HepG2 (cell line): Measurements from ENCODE around the gene SBK1. TPM values are rescaled to one million over a fixed set of nuclear protein-coding genes. Genes with fewer than 3 reads are reported as not detected.

Source experiments
- ARHGAP35 ChIP-seq: sonication (generic); formaldehyde crosslinking; IDR thresholded peaks from 2 replicates; pipeline ENCODE4 v1.9.0; 2022; ENCODE audit warnings: mild to moderate bottlenecking, inconsistent platforms, moderate library complexity, missing genetic modification reagents, borderline replicate concordance
- FOXM1 ChIP-seq: sonication (generic); formaldehyde crosslinking; IDR thresholded peaks from 2 replicates; pipeline ENCODE4 v1.5.0; 2020; ENCODE audit warnings: missing genetic modification reagents
- HES4 ChIP-seq: sonication (generic); formaldehyde crosslinking; IDR thresholded peaks from 2 replicates; pipeline ENCODE4 v1.9.0; 2021; ENCODE audit warnings: mild to moderate bottlenecking, missing genetic modification reagents, borderline replicate concordance
- JUN ChIP-seq: sonication (generic); formaldehyde crosslinking; IDR thresholded peaks from 2 replicates; pipeline ENCODE4 v1.4.0; 2020; ENCODE audit warnings: mild to moderate bottlenecking, missing genetic modification reagents
- KDM1A ChIP-seq: IDR thresholded peaks from 2 replicates; pipeline ENCODE4 v1.6.1; 2016; ENCODE audit warnings: missing compliant biosample characterization
- KDM2A ChIP-seq: sonication (generic); formaldehyde crosslinking; IDR thresholded peaks from 2 replicates; pipeline ENCODE4 v1.4.0; 2020; ENCODE audit warnings: low read depth, missing genetic modification reagents, borderline replicate concordance
- KLF6 ChIP-seq: IDR thresholded peaks from 2 replicates; pipeline ENCODE4 v1.8.0; 2016; ENCODE audit warnings: missing biosample characterization, missing genetic modification reagents
- MED1 ChIP-seq: sonication (generic); formaldehyde crosslinking; IDR thresholded peaks from 2 replicates; pipeline ENCODE4 v1.4.0; 2020; ENCODE audit warnings: missing genetic modification reagents
- NFE2 ChIP-seq: sonication (generic); formaldehyde crosslinking; IDR thresholded peaks from 2 replicates; pipeline ENCODE4 v1.4.0; 2020; ENCODE audit warnings: missing genetic modification reagents
- ZFP90 ChIP-seq: sonication (generic); formaldehyde crosslinking; IDR thresholded peaks from 2 replicates; pipeline ENCODE4 v1.8.0; 2022; ENCODE audit warnings: missing genetic modification reagents, mild to moderate bottlenecking, inconsistent platforms, borderline replicate concordance
- ZKSCAN8 ChIP-seq: IDR thresholded peaks from 2 replicates; pipeline ENCODE4 v1.6.1; 2016; ENCODE audit warnings: borderline replicate concordance, missing genetic modification reagents, missing compliant biosample characterization
- ZNF432 ChIP-seq: sonication (generic); formaldehyde crosslinking; IDR thresholded peaks from 2 replicates; pipeline ENCODE4 v1.5.0; 2020; ENCODE audit warnings: missing genetic modification reagents, mild to moderate bottlenecking, borderline replicate concordance
- ZNF572 ChIP-seq: sonication (generic); formaldehyde crosslinking; IDR thresholded peaks from 2 replicates; pipeline ENCODE4 v1.5.1; 2020; ENCODE audit warnings: mild to moderate bottlenecking, missing genetic modification reagents
- ZNF605 ChIP-seq: sonication (generic); formaldehyde crosslinking; IDR thresholded peaks from 2 replicates; pipeline ENCODE4 v1.8.0; 2022; ENCODE audit warnings: mild to moderate bottlenecking, missing genetic modification reagents
- ZNF75D ChIP-seq: sonication (generic); formaldehyde crosslinking; IDR thresholded peaks from 2 replicates; pipeline ENCODE4 v1.8.1; 2023; ENCODE audit warnings: missing genetic modification reagents, mild to moderate bottlenecking, borderline replicate concordance
- ZSCAN22 ChIP-seq: sonication (generic); formaldehyde crosslinking; IDR thresholded peaks from 2 replicates; pipeline ENCODE4 v1.4.0; 2020; ENCODE audit warnings: mild to moderate bottlenecking, missing genetic modification reagents
- polyA plus RNA-seq, 8 experiments: library from polyadenylated mRNA; depleted of rRNA in 3 of 8; stranded (reverse) in 7 of 8; unstranded in 1 of 8; fragments of >200 nt; fragmentation: Illumina TruSeq in 4 of 8; extraction: Trizol in 4 of 8; gene quantifications; 2 replicates each; pipeline versions ENCODE4 v1.2.1 to v1.2.3, GENCODE V29; 2011 to 2016; ENCODE audit warnings: low read depth in 4 of 8, missing spikeins in 1 of 8, mixed read lengths in 1 of 8; ENCODE audit not compliant: insufficient read depth in 1 of 8
- total RNA-seq, 5 experiments: library from RNA; depleted of rRNA; stranded (reverse); fragments of >200 nt; fragmentation: Illumina TruSeq; extraction: Trizol; gene quantifications; 2 replicates each; pipeline ENCODE4 v1.2.3, GENCODE V29; 2016; ENCODE audit warnings: low read depth in 1 of 5
- TF ChIP-seq, protein P1 (sequence below): conservative IDR thresholded peaks from 2 replicates; pipeline ENCODE4 v1.6.1; 2018; ENCODE audit warnings: missing genetic modification reagents
- TF ChIP-seq, protein P2 (sequence below): sonication (generic); formaldehyde crosslinking; IDR thresholded peaks from 2 replicates; pipeline ENCODE4 v1.4.0; 2020; ENCODE audit warnings: missing genetic modification reagents
- TF ChIP-seq, protein P3 (sequence below): sonication (generic); formaldehyde crosslinking; IDR thresholded peaks from 2 replicates; pipeline ENCODE4 v1.5.0; 2020; ENCODE audit warnings: mild to moderate bottlenecking, missing genetic modification reagents, borderline replicate concordance

Gene SBK1
- total and polyA plus RNA-seq, 2 of the 13 experiments (the other 11 are each of a cell fraction or from before 2014, with no cell fraction given) = 0.15 to 0.17 TPM

DNA sequence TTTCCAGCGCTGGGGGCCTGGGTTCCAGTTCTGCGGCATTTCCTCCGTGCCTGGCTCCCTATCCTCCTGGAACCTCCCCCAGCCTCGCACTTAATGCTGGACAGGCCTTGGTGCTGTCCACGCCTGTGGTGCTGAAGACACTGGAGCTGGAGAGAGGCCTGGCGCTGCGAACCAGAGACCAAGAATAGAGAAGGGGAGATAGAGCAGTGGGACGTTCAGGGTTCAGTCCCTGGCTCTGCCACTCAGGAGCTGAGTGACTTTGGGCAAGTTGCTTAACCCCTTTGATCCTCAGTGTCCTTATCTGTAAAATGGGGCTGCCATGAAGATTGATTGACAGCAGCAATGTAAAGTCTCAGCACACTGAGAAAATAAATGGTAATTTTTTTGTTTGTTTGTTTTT, 11.9 kb downstream of the SBK1 start (continued):
- TF ChIP-seq, protein P1, sequence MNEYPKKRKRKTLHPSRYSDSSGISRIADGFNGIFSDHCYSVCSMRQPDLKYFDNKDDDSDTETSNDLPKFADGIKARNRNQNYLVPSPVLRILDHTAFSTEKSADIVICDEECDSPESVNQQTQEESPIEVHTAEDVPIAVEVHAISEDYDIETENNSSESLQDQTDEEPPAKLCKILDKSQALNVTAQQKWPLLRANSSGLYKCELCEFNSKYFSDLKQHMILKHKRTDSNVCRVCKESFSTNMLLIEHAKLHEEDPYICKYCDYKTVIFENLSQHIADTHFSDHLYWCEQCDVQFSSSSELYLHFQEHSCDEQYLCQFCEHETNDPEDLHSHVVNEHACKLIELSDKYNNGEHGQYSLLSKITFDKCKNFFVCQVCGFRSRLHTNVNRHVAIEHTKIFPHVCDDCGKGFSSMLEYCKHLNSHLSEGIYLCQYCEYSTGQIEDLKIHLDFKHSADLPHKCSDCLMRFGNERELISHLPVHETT (CRISPR knock-in tag) = peak; percentile 87
- TF ChIP-seq HES4 (CRISPR knock-in tag) (peak; percentile 97), JUN (0 out of 2 replicates have a peak, but pooled peaks have one; percentile 34), ZFP90 (peak; percentile 78; the same call in 1 of the 2 replicates), NFE2 (CRISPR knock-in tag) (peak; percentile 66; the same call in 1 of the 2 replicates), KDM1A (CRISPR knock-in tag) (peak; percentile 80; the same call in 1 of the 2 replicates), MED1 (CRISPR knock-in tag) (peak; percentile 80), ARHGAP35 (CRISPR knock-in tag) (peak; percentile 93; the same call in 1 of the 2 replicates), KDM2A (CRISPR knock-in tag) (peak; percentile 94), ZNF605 (CRISPR knock-in tag) (no peak), ZNF75D (0 out of 2 replicates have a peak, but pooled peaks have one; percentile 51), ZSCAN22 (0 out of 2 replicates have a peak, but pooled peaks have one; percentile 53), ZNF432 (no peak), ZNF572 (no peak), KLF6 (CRISPR knock-in tag) (peak; percentile 99), FOXM1 (CRISPR knock-in tag) (peak; percentile 82; the same call in 1 of the 2 replicates), ZKSCAN8 (peak; percentile 83; the same call in 1 of the 2 replicates)
- TF ChIP-seq, protein P2, sequence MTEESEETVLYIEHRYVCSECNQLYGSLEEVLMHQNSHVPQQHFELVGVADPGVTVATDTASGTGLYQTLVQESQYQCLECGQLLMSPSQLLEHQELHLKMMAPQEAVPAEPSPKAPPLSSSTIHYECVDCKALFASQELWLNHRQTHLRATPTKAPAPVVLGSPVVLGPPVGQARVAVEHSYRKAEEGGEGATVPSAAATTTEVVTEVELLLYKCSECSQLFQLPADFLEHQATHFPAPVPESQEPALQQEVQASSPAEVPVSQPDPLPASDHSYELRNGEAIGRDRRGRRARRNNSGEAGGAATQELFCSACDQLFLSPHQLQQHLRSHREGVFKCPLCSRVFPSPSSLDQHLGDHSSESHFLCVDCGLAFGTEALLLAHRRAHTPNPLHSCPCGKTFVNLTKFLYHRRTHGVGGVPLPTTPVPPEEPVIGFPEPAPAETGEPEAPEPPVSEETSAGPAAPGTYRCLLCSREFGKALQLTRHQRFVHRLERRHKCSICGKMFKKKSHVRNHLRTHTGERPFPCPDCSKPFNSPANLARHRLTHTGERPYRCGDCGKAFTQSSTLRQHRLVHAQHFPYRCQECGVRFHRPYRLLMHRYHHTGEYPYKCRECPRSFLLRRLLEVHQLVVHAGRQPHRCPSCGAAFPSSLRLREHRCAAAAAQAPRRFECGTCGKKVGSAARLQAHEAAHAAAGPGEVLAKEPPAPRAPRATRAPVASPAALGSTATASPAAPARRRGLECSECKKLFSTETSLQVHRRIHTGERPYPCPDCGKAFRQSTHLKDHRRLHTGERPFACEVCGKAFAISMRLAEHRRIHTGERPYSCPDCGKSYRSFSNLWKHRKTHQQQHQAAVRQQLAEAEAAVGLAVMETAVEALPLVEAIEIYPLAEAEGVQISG (CRISPR knock-in tag) = peak; percentile 84
- TF ChIP-seq, protein P3, sequence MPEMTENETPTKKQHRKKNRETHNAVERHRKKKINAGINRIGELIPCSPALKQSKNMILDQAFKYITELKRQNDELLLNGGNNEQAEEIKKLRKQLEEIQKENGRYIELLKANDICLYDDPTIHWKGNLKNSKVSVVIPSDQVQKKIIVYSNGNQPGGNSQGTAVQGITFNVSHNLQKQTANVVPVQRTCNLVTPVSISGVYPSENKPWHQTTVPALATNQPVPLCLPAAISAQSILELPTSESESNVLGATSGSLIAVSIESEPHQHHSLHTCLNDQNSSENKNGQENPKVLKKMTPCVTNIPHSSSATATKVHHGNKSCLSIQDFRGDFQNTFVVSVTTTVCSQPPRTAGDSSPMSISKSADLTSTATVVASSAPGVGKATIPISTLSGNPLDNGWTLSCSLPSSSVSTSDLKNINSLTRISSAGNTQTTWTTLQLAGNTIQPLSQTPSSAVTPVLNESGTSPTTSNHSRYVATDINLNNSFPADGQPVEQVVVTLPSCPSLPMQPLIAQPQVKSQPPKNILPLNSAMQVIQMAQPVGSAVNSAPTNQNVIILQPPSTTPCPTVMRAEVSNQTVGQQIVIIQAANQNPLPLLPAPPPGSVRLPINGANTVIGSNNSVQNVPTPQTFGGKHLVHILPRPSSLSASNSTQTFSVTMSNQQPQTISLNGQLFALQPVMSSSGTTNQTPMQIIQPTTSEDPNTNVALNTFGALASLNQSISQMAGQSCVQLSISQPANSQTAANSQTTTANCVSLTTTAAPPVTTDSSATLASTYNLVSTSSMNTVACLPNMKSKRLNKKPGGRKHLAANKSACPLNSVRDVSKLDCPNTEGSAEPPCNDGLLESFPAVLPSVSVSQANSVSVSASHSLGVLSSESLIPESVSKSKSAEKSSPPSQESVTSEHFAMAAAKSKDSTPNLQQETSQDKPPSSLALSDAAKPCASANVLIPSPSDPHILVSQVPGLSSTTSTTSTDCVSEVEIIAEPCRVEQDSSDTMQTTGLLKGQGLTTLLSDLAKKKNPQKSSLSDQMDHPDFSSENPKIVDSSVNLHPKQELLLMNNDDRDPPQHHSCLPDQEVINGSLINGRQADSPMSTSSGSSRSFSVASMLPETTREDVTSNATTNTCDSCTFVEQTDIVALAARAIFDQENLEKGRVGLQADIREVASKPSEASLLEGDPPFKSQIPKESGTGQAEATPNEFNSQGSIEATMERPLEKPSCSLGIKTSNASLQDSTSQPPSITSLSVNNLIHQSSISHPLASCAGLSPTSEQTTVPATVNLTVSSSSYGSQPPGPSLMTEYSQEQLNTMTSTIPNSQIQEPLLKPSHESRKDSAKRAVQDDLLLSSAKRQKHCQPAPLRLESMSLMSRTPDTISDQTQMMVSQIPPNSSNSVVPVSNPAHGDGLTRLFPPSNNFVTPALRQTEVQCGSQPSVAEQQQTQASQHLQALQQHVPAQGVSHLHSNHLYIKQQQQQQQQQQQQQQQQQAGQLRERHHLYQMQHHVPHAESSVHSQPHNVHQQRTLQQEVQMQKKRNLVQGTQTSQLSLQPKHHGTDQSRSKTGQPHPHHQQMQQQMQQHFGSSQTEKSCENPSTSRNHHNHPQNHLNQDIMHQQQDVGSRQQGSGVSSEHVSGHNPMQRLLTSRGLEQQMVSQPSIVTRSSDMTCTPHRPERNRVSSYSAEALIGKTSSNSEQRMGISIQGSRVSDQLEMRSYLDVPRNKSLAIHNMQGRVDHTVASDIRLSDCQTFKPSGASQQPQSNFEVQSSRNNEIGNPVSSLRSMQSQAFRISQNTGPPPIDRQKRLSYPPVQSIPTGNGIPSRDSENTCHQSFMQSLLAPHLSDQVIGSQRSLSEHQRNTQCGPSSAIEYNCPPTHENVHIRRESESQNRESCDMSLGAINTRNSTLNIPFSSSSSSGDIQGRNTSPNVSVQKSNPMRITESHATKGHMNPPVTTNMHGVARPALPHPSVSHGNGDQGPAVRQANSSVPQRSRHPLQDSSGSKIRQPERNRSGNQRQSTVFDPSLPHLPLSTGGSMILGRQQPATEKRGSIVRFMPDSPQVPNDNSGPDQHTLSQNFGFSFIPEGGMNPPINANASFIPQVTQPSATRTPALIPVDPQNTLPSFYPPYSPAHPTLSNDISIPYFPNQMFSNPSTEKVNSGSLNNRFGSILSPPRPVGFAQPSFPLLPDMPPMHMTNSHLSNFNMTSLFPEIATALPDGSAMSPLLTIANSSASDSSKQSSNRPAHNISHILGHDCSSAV (CRISPR knock-in tag) = no peak
